Natural killer cell (primary cell): ENCODE results near the gene ZNF260. TPM values are rescaled to one million over a fixed set of nuclear protein-coding genes. Genes with fewer than 3 reads are reported as not detected.
A peak's percentile ranks its signal among the peaks of the same experiment; 100 is the strongest.

Experiments used
- ATAC-seq, 3 donors: fragments of 150-1000 bp in 2 of 3; fragments of 200-7000 bp in 1 of 3; cut with Tn5 transposase; 1 replicate in 1 of 3; 2 replicates in 2 of 3; pipeline ENCODE4 v1.10.0; 2021; ENCODE audit warnings: mild to moderate bottlenecking in 2 of 3, moderate library complexity in 2 of 3
- DNase-seq, 2 donors: peaks; one replicate each; pipeline versions ENCODE4 v3.0.0 to v3.0.0-alpha.2; 2013 to 2021; ENCODE audit warnings: mixed read lengths in 1 of 2
- H3K27ac ChIP-seq: one replicate; pipeline ENCODE4 v1.5.1; 2013; ENCODE audit warnings: mild to moderate bottlenecking, low read length
- H3K27me3 ChIP-seq: one replicate; pipeline ENCODE4 v1.6.1; 2013; ENCODE audit warnings: low read length; ENCODE audit not compliant: control insufficient read depth, insufficient read depth
- H3K36me3 ChIP-seq: one replicate; pipeline ENCODE4 v1.6.1; 2013; ENCODE audit warnings: low read length; ENCODE audit not compliant: control insufficient read depth, insufficient read depth
- H3K4me1 ChIP-seq: one replicate; pipeline ENCODE4 v1.6.1; 2013; ENCODE audit warnings: low read length; ENCODE audit not compliant: control insufficient read depth, insufficient read depth
- H3K4me3 ChIP-seq: one replicate; pipeline ENCODE4 v1.5.1; 2013; ENCODE audit warnings: low read length
- H3K9me3 ChIP-seq: one replicate; pipeline ENCODE4 v1.6.1; 2013; ENCODE audit warnings: low read length; ENCODE audit not compliant: control insufficient read depth, insufficient read depth
- H3K27ac Mint-ChIP-seq, 2 donors: one replicate each; pipeline ENCODE4 v1.8.0; 2022; ENCODE audit warnings: mild to moderate bottlenecking in 2 of 2, mixed read lengths in 2 of 2, moderate library complexity in 1 of 2
- H3K27me3 Mint-ChIP-seq, 2 donors: one replicate each; pipeline ENCODE4 v1.8.0; 2022; ENCODE audit warnings: low read depth in 2 of 2, mixed read lengths in 2 of 2
- H3K36me3 Mint-ChIP-seq: one replicate; pipeline ENCODE4 v1.8.0; 2022; ENCODE audit warnings: mixed read lengths
- H3K4me1 Mint-ChIP-seq, 2 donors: one replicate each; pipeline ENCODE4 v1.8.0; 2022; ENCODE audit warnings: mixed read lengths in 2 of 2
- H3K4me3 Mint-ChIP-seq: one replicate; pipeline ENCODE4 v1.8.0; 2022; ENCODE audit warnings: mild to moderate bottlenecking, moderate library complexity, mixed read lengths
- H3K9me3 Mint-ChIP-seq, 2 donors: one replicate each; pipeline ENCODE4 v1.8.0; 2022; ENCODE audit warnings: mixed read lengths in 2 of 2
- CTCF ChIP-seq: fragments of 200-600 bp; IDR thresholded peaks from one replicate; pipeline ENCODE4 v1.8.0; 2022; ENCODE audit warnings: antibody characterized with exemption
- WGBS: methylation state at CpG from one replicate; pipeline ENCODE4 v1.1.7; 2013; ENCODE audit warnings: missing lambda C conversion rate; ENCODE audit not compliant: insufficient coverage; 5-methylcytosine and 5-hydroxymethylcytosine counted together
- intact Hi-C: fragments of 100-400 bp; cut with micrococcal nuclease; formaldehyde crosslinking; loops from one replicate; pipeline ENCODE4 v1.14.2; 2022
- total RNA-seq, 4 donors: library from RNA; stranded (reverse); fragments of 120-200 nt in 1 of 4; gene quantifications; one replicate each; pipeline versions ENCODE4 v1.2.3 to v1.2.4, GENCODE V29; 2013 to 2022

The ZNF260 gene
- total RNA-seq, 3 donors from 2014 or later (not counting 1 experiment from before 2014, with no cell fraction given) = 8.0 to 9.4 (median 8.4) TPM

- peak overlapping the region; percentile 94 to 99 for H3K27ac Mint-ChIP-seq
- intact Hi-C loops = loop anchor here (1.0 to 2.0 kb wide), 11 partner anchors 39 to 1066 kb away; partner anchors contain the start of genes ZNF345, ZNF382, ZNF461 and ZNF527
- peaks cover 13% of the 10 kb centered on the region for H3K36me3 Mint-ChIP-seq
- H3K9me3 Mint-ChIP-seq = peaks cover 3 to 11% of the 10 kb centered on the region in 2 donors
- DNase-seq (no peak), ATAC-seq (no peak)
- no peak for TF ChIP-seq CTCF
- Histone ChIP-seq H3K4me3 (peak overlapping the region; percentile 76), H3K27me3 (no peaks in the 10 kb centered on the region), H3K4me1 (peaks cover 17% of the 10 kb centered on the region), H3K36me3 (peaks cover 8% of the 10 kb centered on the region), H3K9me3 (peaks cover 4% of the 10 kb centered on the region), H3K27ac (peak overlapping the region; percentile 93)
- WGBS = 0% methylated on average over 12 of the region's 13 CpGs
- peaks cover 27 to 30% of the 10 kb centered on the region in 2 donors for H3K4me1 Mint-ChIP-seq
- H3K4me3 Mint-ChIP-seq = peak overlapping the region; percentile 97
- no peaks in the 10 kb centered on the region for H3K27me3 Mint-ChIP-seq
Observed at GRCh38 chr19:36527873-36528193, 238 bp downstream of the ZNF260 start.

GRCh38 chr19:36527341-36527740 is 730 bp downstream of the ZNF260 start:
- H3K27ac Mint-ChIP-seq = peak overlapping the region; percentile 94 to 99
- ATAC-seq (no peak), DNase-seq (peak in 1 of 2 donors; percentile 21)
- no peak for TF ChIP-seq CTCF
- no peaks in the 10 kb centered on the region for H3K27me3 Mint-ChIP-seq
- peaks cover 17% of the 10 kb centered on the region for H3K4me1 ChIP-seq
- H3K9me3 Mint-ChIP-seq = peaks cover 4 to 11% of the 10 kb centered on the region in 2 donors
- peaks cover 11% of the 10 kb centered on the region for H3K36me3 ChIP-seq
- H3K27me3 ChIP-seq = no peaks in the 10 kb centered on the region
- peak overlapping the region; percentile 76 for H3K4me3 ChIP-seq
- no peak overlapping the region for H3K27ac ChIP-seq
- WGBS = 41% methylated on average over 4 of the region's 5 CpGs
- peak overlapping the region; percentile 97 for H3K4me3 Mint-ChIP-seq
- peaks cover 27 to 30% of the 10 kb centered on the region in 2 donors for H3K4me1 Mint-ChIP-seq
- H3K36me3 Mint-ChIP-seq = peaks cover 16% of the 10 kb centered on the region
- H3K9me3 ChIP-seq = peaks cover 4% of the 10 kb centered on the region
- intact Hi-C loops = no loop called here

- H3K27ac Mint-ChIP-seq = peak overlapping the region; percentile 94 to 99
- 97% methylated on average over 3 of the region's 5 CpGs for whole genome bisulfite sequencing
- H3K27me3 ChIP-seq = no peaks in the 10 kb centered on the region
- H3K36me3 Mint-ChIP-seq = peaks cover 16% of the 10 kb centered on the region
- peak overlapping the region; percentile 57 for H3K4me3 Mint-ChIP-seq
- H3K27ac ChIP-seq = no peak overlapping the region
- TF ChIP-seq CTCF = no peak
- ATAC-seq (no peak), DNase-seq (no peak)
- peaks cover 11% of the 10 kb centered on the region for H3K36me3 ChIP-seq
- H3K9me3 Mint-ChIP-seq = peaks cover 4 to 11% of the 10 kb centered on the region in 2 donors
- intact Hi-C loops = no loop called here
- peaks cover 27 to 30% of the 10 kb centered on the region in 2 donors for H3K4me1 Mint-ChIP-seq
- H3K27me3 Mint-ChIP-seq = no peaks in the 10 kb centered on the region
- peaks cover 17% of the 10 kb centered on the region for H3K4me1 ChIP-seq
- peaks cover 11% of the 10 kb centered on the region for H3K9me3 ChIP-seq
- H3K4me3 ChIP-seq = no peak overlapping the region
Observed at GRCh38 chr19:36526581-36526980, 1.5 kb downstream of the ZNF260 start.

- no peaks in the 10 kb centered on the region for H3K27me3 ChIP-seq
- no peak overlapping the region for H3K4me3 ChIP-seq
- H3K9me3 ChIP-seq = peaks cover 25% of the 10 kb centered on the region
- ATAC-seq (no peak), DNase-seq (no peak)
- Mint-ChIP-seq H3K27me3 (no peaks in the 10 kb centered on the region), H3K36me3 (peaks cover 25% of the 10 kb centered on the region), H3K4me3 (no peak overlapping the region), H3K4me1 (peaks cover 27 to 30% of the 10 kb centered on the region in 2 donors), H3K27ac (peak overlapping the region in 1 of 2 donors; percentile 42), H3K9me3 (peaks cover 6 to 14% of the 10 kb centered on the region in 2 donors)
- WGBS = 99% methylated on average over 4 of the region's 4 CpGs
- intact Hi-C loops = no loop called here
- peaks cover 11% of the 10 kb centered on the region for H3K36me3 ChIP-seq
- peaks cover 17% of the 10 kb centered on the region for H3K4me1 ChIP-seq
- no peak overlapping the region for H3K27ac ChIP-seq
- TF ChIP-seq CTCF = no peak
Observed at GRCh38 chr19:36524617-36525016, 3.5 kb downstream of the ZNF260 start.
